Measurements from ENCODE around the gene PLAC8L1. TPM values are rescaled to one million over a fixed set of nuclear protein-coding genes. Genes with fewer than 3 reads are reported as not detected.
A peak's percentile ranks its signal among the peaks of the same experiment; 100 is the strongest.

PLAC8L1 gene
- total RNA-seq, 1 experiment from 2014 or later, result 0.52 TPM

DNA sequence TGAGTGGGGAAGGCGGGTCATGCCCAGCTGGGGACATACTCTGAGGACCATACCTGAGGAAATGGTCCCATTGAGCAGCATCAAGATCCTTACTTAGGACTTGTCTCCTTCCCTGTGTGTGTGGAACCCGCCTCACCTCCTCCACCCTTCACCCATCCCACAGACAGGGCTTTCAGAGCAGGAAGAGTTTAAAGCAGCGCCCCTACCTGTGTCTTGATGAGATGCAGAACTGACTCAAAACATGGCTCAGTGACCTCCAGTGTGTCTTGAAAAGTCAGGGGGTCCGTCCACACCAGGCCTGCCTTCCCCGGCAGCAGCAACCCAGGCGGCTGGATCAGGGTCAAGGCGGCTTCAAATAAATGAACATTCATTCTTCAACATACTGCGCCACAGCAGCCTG is 38.4 kb downstream of the PLAC8L1 start:
- H4K5ac ChIP-seq (ENCODE audit: insufficient read length, low read depth, low read length), result no peak overlapping the region
- H3K27me3 Mint-ChIP-seq (ENCODE audit: low read depth), result peaks cover 21% of the 10 kb centered on the region
- no peak overlapping the region for H3K4me3 Mint-ChIP-seq
- H4K20me1 ChIP-seq (ENCODE audit: control insufficient read depth, insufficient read depth, insufficient read length), result no peaks in the 10 kb centered on the region
- no peak overlapping the region for H3K14ac ChIP-seq (ENCODE audit: insufficient read depth, low read length)
- H3K36me3 Mint-ChIP-seq (ENCODE audit: insufficient read depth in 1 of 3, low read depth in 3 of 3), result no peaks in the 10 kb centered on the region; a peak in 1 of 7 replicates
- no peaks in the 10 kb centered on the region for H3K9me3 ChIP-seq (ENCODE audit: control insufficient read depth, low read depth, low read length)
- no peaks in the 10 kb centered on the region for H3K79me2 ChIP-seq (ENCODE audit: insufficient read depth, low read length)
- H2BK120ac ChIP-seq (ENCODE audit: low read depth, low read length, poor library complexity, severe bottlenecking), result no peak overlapping the region
- H3K79me1 ChIP-seq (ENCODE audit: insufficient read depth, low read depth, low read length, poor library complexity, severe bottlenecking), result no peaks in the 10 kb centered on the region
- H3K4me2 ChIP-seq (ENCODE audit: insufficient read depth, insufficient read length, low read length), result no peak overlapping the region
- no peak overlapping the region for H3K4ac ChIP-seq (ENCODE audit: low read depth, low read length)
- H3K4me1 ChIP-seq (ENCODE audit: insufficient read depth, low read length), result no peaks in the 10 kb centered on the region
- H3K27ac Mint-ChIP-seq, result peak overlapping the region in 1 of 3 experiments; percentile 60; a peak in 1 of 7 replicates
- no peak overlapping the region for H3K23ac ChIP-seq (ENCODE audit: insufficient read length, low read depth, low read length)
- peaks cover 8 to 12% of the 10 kb centered on the region in 2 experiments for H3K4me1 Mint-ChIP-seq
- no peak overlapping the region for H2AK5ac ChIP-seq (ENCODE audit: insufficient read length, low read length)
- no peak overlapping the region for H3T11ph ChIP-seq (ENCODE audit: low read length)
- no peak overlapping the region for H2AFZ ChIP-seq (ENCODE audit: low read length)
- H2BK12ac ChIP-seq (ENCODE audit: insufficient read length, low read depth, low read length), result no peak overlapping the region
- DNase-seq, result no peak
- no peaks in the 10 kb centered on the region; the same call in 1 of the 2 replicates for H3K27me3 ChIP-seq (ENCODE audit: insufficient read depth, low read length)
- H2BK20ac ChIP-seq (ENCODE audit: low read depth, low read length, poor library complexity, severe bottlenecking), result no peak overlapping the region
- H2BK15ac ChIP-seq (ENCODE audit: low read depth, low read length), result no peak overlapping the region
- no peak overlapping the region for H3K18ac ChIP-seq (ENCODE audit: insufficient read length, low read depth, low read length)
- no peak overlapping the region for H3K27ac ChIP-seq (ENCODE audit: insufficient read length, low read depth, low read length)
- H3K9ac ChIP-seq (ENCODE audit: extremely low read depth, insufficient read length, low read length), result no peak overlapping the region
- no peak overlapping the region for H4K8ac ChIP-seq (replicated peaks; ENCODE audit: insufficient read length, low read depth, low read length)
- no peak overlapping the region for H3K56ac ChIP-seq (ENCODE audit: insufficient read length, low read depth, low read length)
- no peak overlapping the region for H4K91ac ChIP-seq (ENCODE audit: insufficient read length, low read depth, low read length)
- H3K9me3 Mint-ChIP-seq, result no peaks in the 10 kb centered on the region
- TF ChIP-seq, protein P1, sequence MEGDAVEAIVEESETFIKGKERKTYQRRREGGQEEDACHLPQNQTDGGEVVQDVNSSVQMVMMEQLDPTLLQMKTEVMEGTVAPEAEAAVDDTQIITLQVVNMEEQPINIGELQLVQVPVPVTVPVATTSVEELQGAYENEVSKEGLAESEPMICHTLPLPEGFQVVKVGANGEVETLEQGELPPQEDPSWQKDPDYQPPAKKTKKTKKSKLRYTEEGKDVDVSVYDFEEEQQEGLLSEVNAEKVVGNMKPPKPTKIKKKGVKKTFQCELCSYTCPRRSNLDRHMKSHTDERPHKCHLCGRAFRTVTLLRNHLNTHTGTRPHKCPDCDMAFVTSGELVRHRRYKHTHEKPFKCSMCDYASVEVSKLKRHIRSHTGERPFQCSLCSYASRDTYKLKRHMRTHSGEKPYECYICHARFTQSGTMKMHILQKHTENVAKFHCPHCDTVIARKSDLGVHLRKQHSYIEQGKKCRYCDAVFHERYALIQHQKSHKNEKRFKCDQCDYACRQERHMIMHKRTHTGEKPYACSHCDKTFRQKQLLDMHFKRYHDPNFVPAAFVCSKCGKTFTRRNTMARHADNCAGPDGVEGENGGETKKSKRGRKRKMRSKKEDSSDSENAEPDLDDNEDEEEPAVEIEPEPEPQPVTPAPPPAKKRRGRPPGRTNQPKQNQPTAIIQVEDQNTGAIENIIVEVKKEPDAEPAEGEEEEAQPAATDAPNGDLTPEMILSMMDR (conservative IDR thresholded peaks at IDR 0.05), result no peak
- H2BK5ac ChIP-seq (ENCODE audit: insufficient read length, low read length), result no peak overlapping the region
- no peaks in the 10 kb centered on the region for H3K23me2 ChIP-seq (ENCODE audit: insufficient read length, low read depth, low read length, poor library complexity, severe bottlenecking)
- no CpG with 5 or more reads among the region's 8 CpGs for WGBS (ENCODE audit: extremely low coverage, insufficient read length, low lambda C conversion rate)
